GM23248 (cell line): ENCODE results near the gene CHMP6. TPM values are rescaled to one million over a fixed set of nuclear protein-coding genes. Genes with fewer than 3 reads are reported as not detected.
A peak's percentile ranks its signal among the peaks of the same experiment; 100 is the strongest.

Experiments used
- DNase-seq: peaks from one replicate; pipeline ENCODE4 v3.0.0-alpha.2; 2015
- H2AFZ ChIP-seq: fragments of 200-600 bp; sonication (generic); 2 replicates; pipeline ENCODE4 v1.6.1; 2016; ENCODE audit warnings: antibody characterized with exemption
- H3F3A ChIP-seq: fragments of 200-600 bp; sonication (generic); 2 replicates; pipeline ENCODE4 v1.6.1; 2016; ENCODE audit warnings: mild to moderate bottlenecking, antibody characterized with exemption, mixed run types; ENCODE audit not compliant: insufficient read depth
- H3K27ac ChIP-seq: fragments of 200-600 bp; sonication (generic); 2 replicates; pipeline ENCODE4 v1.5.1; 2016; ENCODE audit warnings: mild to moderate bottlenecking
- H3K27me3 ChIP-seq: fragments of 200-600 bp; sonication (generic); replicated peaks from 2 replicates; pipeline ENCODE4 v1.6.1; 2016; ENCODE audit warnings: mild to moderate bottlenecking; ENCODE audit not compliant: insufficient read depth
- H3K36me3 ChIP-seq: fragments of 200-600 bp; sonication (generic); 2 replicates; pipeline ENCODE4 v1.6.1; 2016; ENCODE audit warnings: low read depth, mild to moderate bottlenecking
- H3K4me1 ChIP-seq: fragments of 200-600 bp; sonication (generic); 2 replicates; pipeline ENCODE4 v1.6.1; 2016; ENCODE audit warnings: mild to moderate bottlenecking; ENCODE audit not compliant: insufficient read depth
- H3K4me2 ChIP-seq: fragments of 200-600 bp; sonication (generic); one replicate; pipeline ENCODE4 v1.6.1; 2016; ENCODE audit warnings: mild to moderate bottlenecking; ENCODE audit not compliant: unreplicated experiment
- H3K4me3 ChIP-seq: fragments of 200-600 bp; sonication (generic); 2 replicates; pipeline ENCODE4 v1.5.1; 2016; ENCODE audit warnings: mild to moderate bottlenecking
- H3K79me2 ChIP-seq: fragments of 200-600 bp; sonication (generic); 2 replicates; pipeline ENCODE4 v1.6.1; 2016; ENCODE audit warnings: mild to moderate bottlenecking; ENCODE audit not compliant: insufficient read depth
- H3K9ac ChIP-seq: fragments of 200-600 bp; sonication (generic); 2 replicates; pipeline ENCODE4 v1.6.1; 2016; ENCODE audit warnings: mild to moderate bottlenecking
- H3K9me2 ChIP-seq: fragments of 200-600 bp; sonication (generic); 2 replicates; pipeline ENCODE4 v1.6.1; 2016; ENCODE audit warnings: mixed run types, mild to moderate bottlenecking, moderate library complexity; ENCODE audit not compliant: insufficient read depth
- H3K9me3 ChIP-seq: fragments of 200-600 bp; sonication (generic); one replicate; pipeline ENCODE4 v1.6.1; 2017; ENCODE audit warnings: low read depth
- H4K20me1 ChIP-seq: fragments of 200-600 bp; sonication (generic); 2 replicates; pipeline ENCODE4 v1.6.0; 2016; ENCODE audit not compliant: insufficient read depth
- EZH2 ChIP-seq: fragments of 200-600 bp; sonication (generic); IDR thresholded peaks from 2 replicates; pipeline ENCODE4 v1.6.1; 2018; ENCODE audit warnings: antibody characterized with exemption, mild to moderate bottlenecking; ENCODE audit not compliant: insufficient read depth, poor library complexity, severe bottlenecking
- EZH2phosphoT487 ChIP-seq: fragments of 200-600 bp; sonication (generic); IDR thresholded peaks from 2 replicates; pipeline ENCODE4 v1.6.1; 2018; ENCODE audit warnings: antibody characterized with exemption, moderate library complexity, mild to moderate bottlenecking, low read depth; ENCODE audit not compliant: insufficient read depth
- WGBS, 2 experiments: methylation state at CpG; one replicate each; pipeline ENCODE4 v1.1.6; 2015 to 2017; ENCODE audit warnings: low lambda C conversion rate in 2 of 2, low coverage in 1 of 2; ENCODE audit errors: missing lambda C conversion rate in 2 of 2; 5-methylcytosine and 5-hydroxymethylcytosine counted together
- in situ Hi-C: fragments of 300-500 bp; cut with MboI; formaldehyde crosslinking; loops from 2 replicates; pipeline ENCODE4 v1.15.0; 2020
- polyA plus RNA-seq: library from polyadenylated mRNA; unstranded; fragments of >200 nt; fragmentation: Nextera tagmentation; extraction: Ambion mirVana; gene quantifications from 2 replicates; pipeline ENCODE4 v1.2.1, GENCODE V29; 2016
- total RNA-seq: library from RNA; depleted of rRNA; stranded (reverse); fragments of >200 nt; shearing (Covaris generic); gene quantifications from 2 replicates; pipeline ENCODE4 v1.2.3, GENCODE V29; 2014

Gene CHMP6
- total and polyA plus RNA-seq, 2 experiments from 2014 or later: 14.1 to 34.0 TPM

DNA sequence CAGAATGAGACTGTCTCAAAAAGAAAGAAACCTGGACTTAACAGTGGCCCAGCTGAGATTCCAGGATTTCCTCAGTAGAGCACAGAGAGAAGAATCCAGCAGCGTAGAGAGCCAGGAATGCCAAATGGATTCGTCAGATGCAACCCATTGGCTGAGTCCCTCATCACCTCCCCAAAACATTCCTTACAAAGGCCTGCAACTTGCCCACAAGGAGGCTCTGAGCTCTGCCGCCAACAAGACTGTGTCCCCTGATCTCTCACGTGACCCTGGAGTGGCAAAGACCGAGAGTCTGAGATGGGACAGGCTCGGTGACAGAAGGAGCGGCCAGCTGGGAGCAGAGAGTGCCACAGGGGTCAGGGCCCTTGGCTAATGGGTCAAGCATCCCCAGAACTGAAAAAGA is 6.9 kb upstream of the CHMP6 start:
- Histone ChIP-seq H3K4me3 (no peak overlapping the region), H3K4me1 (peaks cover 23% of the 10 kb centered on the region), H2AFZ (peak overlapping the region; percentile 73), H4K20me1 (no peaks in the 10 kb centered on the region), H3K27me3 (no peaks in the 10 kb centered on the region), H3K9me2 (no peaks in the 10 kb centered on the region), H3K36me3 (no peaks in the 10 kb centered on the region), H3K4me2 (peak overlapping the region; percentile 68), H3K27ac (peak overlapping the region; percentile 67), H3K9me3 (no peaks in the 10 kb centered on the region), H3K9ac (peak overlapping the region; percentile 43), H3K79me2 (no peaks in the 10 kb centered on the region), H3F3A (peaks cover 6% of the 10 kb centered on the region; the same call in 1 of the 2 replicates)
- peak; percentile 97 for DNase-seq
- WGBS, 2 experiments: 4% methylated on average over 7 of the region's 7 CpGs
- in situ Hi-C loops: no loop called here
- TF ChIP-seq EZH2phosphoT487 (no peak), EZH2 (no peak)

GRCh38 chr17:80986046-80986445 is 5.6 kb upstream of the CHMP6 start:
- H3F3A ChIP-seq: peaks cover 6% of the 10 kb centered on the region; the same call in 1 of the 2 replicates
- no peaks in the 10 kb centered on the region for H3K27me3 ChIP-seq
- no peaks in the 10 kb centered on the region for H4K20me1 ChIP-seq
- DNase-seq: no peak
- no peak overlapping the region for H3K9ac ChIP-seq
- H3K79me2 ChIP-seq: no peaks in the 10 kb centered on the region
- H3K27ac ChIP-seq: no peak overlapping the region
- H3K9me3 ChIP-seq: no peaks in the 10 kb centered on the region
- H2AFZ ChIP-seq: no peak overlapping the region
- no peak overlapping the region for H3K4me3 ChIP-seq
- no peak overlapping the region for H3K4me2 ChIP-seq
- in situ Hi-C loops: no loop called here
- H3K9me2 ChIP-seq: no peaks in the 10 kb centered on the region
- TF ChIP-seq EZH2 (no peak), EZH2phosphoT487 (no peak)
- WGBS, 2 experiments: 81 to 84% methylated on average over 7 of the region's 7 CpGs
- peaks cover 23% of the 10 kb centered on the region for H3K4me1 ChIP-seq
- H3K36me3 ChIP-seq: no peaks in the 10 kb centered on the region

- no peak overlapping the region for H3K4me2 ChIP-seq
- H3K4me1 ChIP-seq: peaks cover 23% of the 10 kb centered on the region
- no peaks in the 10 kb centered on the region for H3K36me3 ChIP-seq
- H3K27me3 ChIP-seq: no peaks in the 10 kb centered on the region
- H3F3A ChIP-seq: peaks cover 6% of the 10 kb centered on the region; the same call in 1 of the 2 replicates
- H4K20me1 ChIP-seq: no peaks in the 10 kb centered on the region
- H2AFZ ChIP-seq: no peak overlapping the region
- 73 to 74% methylated on average over 18 of the region's 18 CpGs for WGBS, 2 experiments
- no peak for TF ChIP-seq EZH2phosphoT487
- TF ChIP-seq EZH2: no peak
- H3K27ac ChIP-seq: no peak overlapping the region
- in situ Hi-C loops: no loop called here
- no peaks in the 10 kb centered on the region for H3K9me2 ChIP-seq
- H3K4me3 ChIP-seq: no peak overlapping the region
- H3K9me3 ChIP-seq: no peaks in the 10 kb centered on the region
- H3K9ac ChIP-seq: no peak overlapping the region
- no peak for DNase-seq
- H3K79me2 ChIP-seq: 0 out of 2 replicates have a peak, but pooled peaks cover 3% of the 10 kb centered on the region
Measured at GRCh38 chr17:80986816-80987475, 4.7 kb upstream of the CHMP6 start.

- WGBS, 2 experiments: 65 to 66% methylated on average over 15 to 16 of the region's 16 CpGs
- Histone ChIP-seq H3K36me3 (no peaks in the 10 kb centered on the region), H3K4me2 (no peak overlapping the region), H2AFZ (no peak overlapping the region), H3K4me1 (peaks cover 27% of the 10 kb centered on the region), H3K9me3 (no peaks in the 10 kb centered on the region), H4K20me1 (no peaks in the 10 kb centered on the region), H3K27ac (no peak overlapping the region), H3K27me3 (no peaks in the 10 kb centered on the region), H3K9ac (no peak overlapping the region), H3K9me2 (no peaks in the 10 kb centered on the region), H3F3A (peaks cover 6% of the 10 kb centered on the region; the same call in 1 of the 2 replicates), H3K79me2 (peaks cover 11% of the 10 kb centered on the region), H3K4me3 (no peak overlapping the region)
- no peak for DNase-seq
- TF ChIP-seq EZH2phosphoT487 (no peak), EZH2 (no peak)
- in situ Hi-C loops: no loop called here
Measured at GRCh38 chr17:80987941-80988461, 3.6 kb upstream of the CHMP6 start.
